GM19328 (cell line): ENCODE results near the gene DOK4.
A peak's percentile ranks its signal among the peaks of the same experiment; 100 is the strongest.

Source experiments
- ATAC-seq: cut with Tn5 transposase; IDR thresholded peaks from one replicate; pipeline ENCODE4 v1.9.1; 2021; ENCODE audit warnings: mild to moderate bottlenecking, moderate library complexity; ENCODE audit not compliant: unreplicated experiment

DOK4 gene

GRCh38 chr16:57519796-57520360 is 33.6 kb upstream of the DOK4 start:
- peak; percentile 50 for ATAC-seq

- no peak for ATAC-seq
Observed at GRCh38 chr16:57518922-57519321, 32.6 kb upstream of the DOK4 start.

- ATAC-seq, result no peak
Observed at GRCh38 chr16:57518520-57518919, 32.2 kb upstream of the DOK4 start.

GRCh38 chr16:57517397-57518367 is 31.4 kb upstream of the DOK4 start:
- no peak for ATAC-seq

GRCh38 chr16:57516773-57517172 is 30.5 kb upstream of the DOK4 start:
- no peak for ATAC-seq

GRCh38 chr16:57516176-57516725 is 30.0 kb upstream of the DOK4 start:
- no peak for ATAC-seq

GRCh38 chr16:57514791-57515600 is 28.7 kb upstream of the DOK4 start:
- no peak for ATAC-seq

- no peak for ATAC-seq
Observed at GRCh38 chr16:57514371-57514770, 28.1 kb upstream of the DOK4 start.

GRCh38 chr16:57513371-57514102 is 27.2 kb upstream of the DOK4 start:
- no peak for ATAC-seq

GRCh38 chr16:57512296-57513001 is 26.2 kb upstream of the DOK4 start:
- ATAC-seq, result no peak

GRCh38 chr16:57510016-57510871 is 24.0 kb upstream of the DOK4 start:
- ATAC-seq, result no peak

GRCh38 chr16:57509231-57509923 is 23.1 kb upstream of the DOK4 start:
- ATAC-seq, result no peak

GRCh38 chr16:57508035-57508425 is 21.7 kb upstream of the DOK4 start:
- ATAC-seq, result no peak

- ATAC-seq, result no peak
Observed at GRCh38 chr16:57507136-57508034, 21.1 kb upstream of the DOK4 start.

GRCh38 chr16:57505169-57505568 is 18.9 kb upstream of the DOK4 start:
- ATAC-seq, result no peak

- ATAC-seq, result no peak
Observed at GRCh38 chr16:57504491-57504890, 18.2 kb upstream of the DOK4 start.

- ATAC-seq, result no peak
Observed at GRCh38 chr16:57504001-57504400, 17.7 kb upstream of the DOK4 start.
